Activated B cell treated with CpG ODN at 0.5 μM for 24 hours (primary cell): ENCODE data around the gene PTPN5. TPM values are rescaled to one million over a fixed set of nuclear protein-coding genes. Genes with fewer than 3 reads are reported as not detected.

Experiments
- ATAC-seq: fragments of 200-7000 bp; cut with Tn5 transposase; one replicate; pipeline ENCODE4 v1.10.0; 2021; ENCODE audit warnings: low read depth, mild to moderate bottlenecking, moderate library complexity
- CTCF ChIA-PET: fragments of 350-600 bp; sonication (Branson Sonifier 250); formaldehyde crosslinking; loops from one replicate; lab custom pipeline; 2021; ENCODE audit warnings: antibody characterized with exemption; lab: Charles Lee
- POLR2A ChIA-PET: fragments of 350-600 bp; sonication (Branson Sonifier 250); formaldehyde crosslinking; loops from one replicate; lab custom pipeline; 2021; ENCODE audit warnings: antibody characterized with exemption; lab: Charles Lee
- DNase-seq: peaks from one replicate; pipeline ENCODE4 v3.0.0; 2022
- H3K27ac Mint-ChIP-seq: one replicate; pipeline ENCODE4 v1.8.0; 2020; ENCODE audit warnings: mixed read lengths
- H3K27me3 Mint-ChIP-seq: one replicate; pipeline ENCODE4 v1.8.0; 2021; ENCODE audit warnings: mixed read lengths
- H3K36me3 Mint-ChIP-seq: one replicate; pipeline ENCODE4 v1.8.0; 2021; ENCODE audit warnings: low read depth, mixed read lengths
- H3K4me1 Mint-ChIP-seq: one replicate; pipeline ENCODE4 v1.8.0; 2021; ENCODE audit warnings: mixed read lengths
- H3K4me3 Mint-ChIP-seq: one replicate; pipeline ENCODE4 v1.8.0; 2020; ENCODE audit warnings: mild to moderate bottlenecking, mixed read lengths
- H3K9me3 Mint-ChIP-seq: one replicate; pipeline ENCODE4 v1.8.0; 2020; ENCODE audit warnings: mixed read lengths
- CTCF ChIP-seq: fragments of 200-600 bp; IDR thresholded peaks from one replicate; pipeline ENCODE4 v1.8.0; 2022; ENCODE audit warnings: antibody characterized with exemption, mild to moderate bottlenecking
- intact Hi-C: fragments of 100-400 bp; cut with micrococcal nuclease; formaldehyde crosslinking; loops from one replicate; pipeline ENCODE4 v1.15.1; 2024
- total RNA-seq: library from RNA; stranded (reverse); gene quantifications from 2 replicates; pipeline ENCODE4 v1.2.3, GENCODE V29; 2022

Gene PTPN5
- total RNA-seq, 1 donor from 2014 or later, result not detected

- Mint-ChIP-seq H3K36me3 (no peaks in the 10 kb centered on the region), H3K27me3 (peaks cover 2% of the 10 kb centered on the region), H3K4me3 (no peak overlapping the region), H3K4me1 (peaks cover 15% of the 10 kb centered on the region), H3K27ac (no peak overlapping the region), H3K9me3 (no peaks in the 10 kb centered on the region)
- ChIA-PET CTCF (interaction anchor here (0.9 to 1.9 kb wide), 4 partner anchors 9 to 202 kb away, joined by 4 to 7 read pairs (median 4); partner anchors contain the start of gene TSG101), POLR2A (no interaction called here)
- intact Hi-C loops, result loop anchor here (10.0 kb wide), 3 partner anchors 334 to 714 kb away; partner anchors contain the start of genes GTF2H1, HPS5, LDHA and SERGEF
- no peak for TF ChIP-seq CTCF
- ATAC-seq (no peak), DNase-seq (no peak)
Observed at GRCh38 chr11:18728658-18729057, 62.9 kb downstream of the PTPN5 start.

- TF ChIP-seq CTCF, result peak; percentile 61
- peaks cover 2% of the 10 kb centered on the region for H3K27me3 Mint-ChIP-seq
- POLR2A ChIA-PET, result interaction anchor here (0.5 kb wide), 1 partner anchor 105 kb away, joined by 3 read pairs; no protein-coding TSS in a partner anchor
- H3K27ac Mint-ChIP-seq, result no peak overlapping the region
- no peaks in the 10 kb centered on the region for H3K36me3 Mint-ChIP-seq
- peaks cover 15% of the 10 kb centered on the region for H3K4me1 Mint-ChIP-seq
- no peak overlapping the region for H3K4me3 Mint-ChIP-seq
- CTCF ChIA-PET, result interaction anchor here (0.9 to 1.9 kb wide), 7 partner anchors 10 to 613 kb away, joined by 3 to 7 read pairs (median 4); partner anchors contain the start of gene TSG101
- no peaks in the 10 kb centered on the region for H3K9me3 Mint-ChIP-seq
- no peak for DNase-seq
- intact Hi-C loops, result loop anchor here (10.0 kb wide), 3 partner anchors 333 to 713 kb away; partner anchors contain the start of genes GTF2H1, HPS5, LDHA and SERGEF
- ATAC-seq, result peak; percentile 79
Observed at GRCh38 chr11:18727479-18728236, 63.9 kb downstream of the PTPN5 start.

GRCh38 chr11:18726040-18726439, 65.6 kb downstream of the PTPN5 start, which contains the start of gene IGSF22:
IGSF22 (minus strand) TSS chr11:18726188; CDS start chr11:18724236, 1,952 bp downstream.
- ChIA-PET CTCF (no interaction called here), POLR2A (no interaction called here)
- no peaks in the 10 kb centered on the region for H3K36me3 Mint-ChIP-seq
- DNase-seq (no peak), ATAC-seq (no peak)
- H3K9me3 Mint-ChIP-seq, result no peaks in the 10 kb centered on the region
- intact Hi-C loops, result loop anchor here (10.0 kb wide), 3 partner anchors 331 to 711 kb away; partner anchors contain the start of genes GTF2H1, HPS5, LDHA and SERGEF
- no peak within 1 kb of the TSS for H3K27ac Mint-ChIP-seq
- no peak for TF ChIP-seq CTCF
- H3K27me3 Mint-ChIP-seq, result peaks cover 2% of the 10 kb centered on the region
- H3K4me3 Mint-ChIP-seq, result no peak within 1 kb of the TSS
- H3K4me1 Mint-ChIP-seq, result peaks cover 13% of the 10 kb centered on the region

GRCh38 chr11:18723991-18724390, 67.6 kb downstream of the PTPN5 start:
- ATAC-seq (no peak), DNase-seq (no peak)
- no peak for TF ChIP-seq CTCF
- no peaks in the 10 kb centered on the region for H3K36me3 Mint-ChIP-seq
- no peaks in the 10 kb centered on the region for H3K9me3 Mint-ChIP-seq
- ChIA-PET CTCF (interaction anchor here (3.6 kb wide), 1 partner anchor 8 kb away, joined by 31 read pairs; no protein-coding TSS in a partner anchor), POLR2A (no interaction called here)
- H3K4me1 Mint-ChIP-seq, result peaks cover 17% of the 10 kb centered on the region
- intact Hi-C loops, result loop anchor here (5.0 to 10.0 kb wide), 4 partner anchors 197 to 709 kb away; partner anchors contain the start of genes GTF2H1, HPS5, LDHA and SERGEF
- no peak overlapping the region for H3K4me3 Mint-ChIP-seq
- peaks cover 2% of the 10 kb centered on the region for H3K27me3 Mint-ChIP-seq
- no peak overlapping the region for H3K27ac Mint-ChIP-seq

- Mint-ChIP-seq H3K9me3 (no peaks in the 10 kb centered on the region), H3K4me3 (peak overlapping the region; percentile 92), H3K27me3 (no peaks in the 10 kb centered on the region), H3K27ac (no peak overlapping the region), H3K4me1 (peaks cover 12% of the 10 kb centered on the region), H3K36me3 (no peaks in the 10 kb centered on the region)
- intact Hi-C loops, result loop anchor here (1.0 to 10.0 kb wide), 5 partner anchors 88 to 707 kb away; partner anchors contain the start of genes GTF2H1, HPS5, LDHA and SERGEF
- ATAC-seq (no peak), DNase-seq (no peak)
- POLR2A ChIA-PET, result interaction anchor here (0.9 to 2.0 kb wide), 5 partner anchors 14 to 616 kb away, joined by 3 to 7 read pairs (median 5); partner anchors contain the start of genes SAAL1, SPTY2D1 and TSG101
- CTCF ChIA-PET, result interaction anchor here (0.7 to 3.6 kb wide), 19 partner anchors 9 to 616 kb away, joined by 3 to 31 read pairs (median 6); partner anchors contain the start of genes LDHA, SAAL1, TMEM86A and TSG101
- TF ChIP-seq CTCF, result peak; percentile 9
Observed at GRCh38 chr11:18722293-18722637, 69.3 kb downstream of the PTPN5 start.
